Measurements from ENCODE around the gene DUOX1.

DUOX1 gene

GRCh38 chr15:45168751-45169551 is 39.2 kb downstream of the DUOX1 start:
- Histone ChIP-seq H3K36me3 (peaks cover 0 to 15% (median 0%) of the 10 kb centered on the region in 3 donors), H3K4me3 (no peak overlapping the region), H3K27me3 (no peaks in the 10 kb centered on the region), H3K9me3 (no peaks in the 10 kb centered on the region), H3K4me1 (peaks cover 0 to 15% (median 8%) of the 10 kb centered on the region in 4 donors), H3K27ac (peak overlapping the region; percentile 97)
- TF ChIP-seq CTCF (IDR thresholded peaks at IDR 0.05): no peak
- DNase-seq: no peak
- intact Hi-C loops (cut with DNase I; ENCODE audit: low total_unique reads): loop anchor here (5.0 to 10.0 kb wide), 2 partner anchors 33 to 476 kb away; no protein-coding TSS in a partner anchor

- intact Hi-C loops (cut with DNase I; ENCODE audit: low total_unique reads): loop anchor here (5.0 to 10.0 kb wide), 2 partner anchors 32 to 475 kb away; no protein-coding TSS in a partner anchor
- Histone ChIP-seq H3K4me1 (peaks cover 0 to 15% (median 8%) of the 10 kb centered on the region in 4 donors), H3K27me3 (no peaks in the 10 kb centered on the region), H3K4me3 (no peak overlapping the region), H3K9me3 (no peaks in the 10 kb centered on the region), H3K27ac (peak overlapping the region; percentile 16 to 97), H3K36me3 (peaks cover 0 to 20% (median 6%) of the 10 kb centered on the region in 3 donors)
- TF ChIP-seq CTCF (IDR thresholded peaks at IDR 0.05): no peak
- no peak for DNase-seq
Measured at GRCh38 chr15:45169608-45170480, 40.0 kb downstream of the DUOX1 start.

- no peak for TF ChIP-seq CTCF (IDR thresholded peaks at IDR 0.05)
- H3K4me1 ChIP-seq: peaks cover 0 to 6% (median 0%) of the 10 kb centered on the region in 4 donors
- H3K9me3 ChIP-seq: no peaks in the 10 kb centered on the region
- H3K4me3 ChIP-seq: no peak overlapping the region
- no peaks in the 10 kb centered on the region for H3K27me3 ChIP-seq
- intact Hi-C loops (cut with DNase I; ENCODE audit: low total_unique reads): no loop called here
- H3K27ac ChIP-seq: no peak overlapping the region
- peaks cover 0 to 25% (median 15%) of the 10 kb centered on the region in 3 donors for H3K36me3 ChIP-seq
- no peak for DNase-seq
Measured at GRCh38 chr15:45171912-45172311, 42.1 kb downstream of the DUOX1 start.

- intact Hi-C loops (cut with DNase I; ENCODE audit: low total_unique reads): no loop called here
- Histone ChIP-seq H3K27me3 (no peaks in the 10 kb centered on the region), H3K4me3 (no peak overlapping the region), H3K4me1 (no peaks in the 10 kb centered on the region), H3K36me3 (peaks cover 0 to 30% (median 19%) of the 10 kb centered on the region in 3 donors), H3K9me3 (no peaks in the 10 kb centered on the region), H3K27ac (no peak overlapping the region)
- DNase-seq: no peak
- no peak for TF ChIP-seq CTCF (IDR thresholded peaks at IDR 0.05)
Measured at GRCh38 chr15:45174069-45174468, 44.3 kb downstream of the DUOX1 start.

GRCh38 chr15:45174577-45174976 is 44.8 kb downstream of the DUOX1 start:
- no peaks in the 10 kb centered on the region for H3K9me3 ChIP-seq
- TF ChIP-seq CTCF (IDR thresholded peaks at IDR 0.05): no peak
- H3K4me1 ChIP-seq: no peaks in the 10 kb centered on the region
- no peaks in the 10 kb centered on the region for H3K27me3 ChIP-seq
- no peak for DNase-seq
- H3K27ac ChIP-seq: no peak overlapping the region
- no peak overlapping the region for H3K4me3 ChIP-seq
- H3K36me3 ChIP-seq: peaks cover 0 to 30% (median 19%) of the 10 kb centered on the region in 3 donors
- intact Hi-C loops (cut with DNase I; ENCODE audit: low total_unique reads): no loop called here

All from tibial artery (tissue), 4 donors.